Measurements from ENCODE around the gene CREB3L2. TPM values are rescaled to one million over a fixed set of nuclear protein-coding genes. Genes with fewer than 3 reads are reported as not detected.

CREB3L2 gene
- total RNA-seq, 1 donor from 2014 or later = 50.6 TPM

DNA sequence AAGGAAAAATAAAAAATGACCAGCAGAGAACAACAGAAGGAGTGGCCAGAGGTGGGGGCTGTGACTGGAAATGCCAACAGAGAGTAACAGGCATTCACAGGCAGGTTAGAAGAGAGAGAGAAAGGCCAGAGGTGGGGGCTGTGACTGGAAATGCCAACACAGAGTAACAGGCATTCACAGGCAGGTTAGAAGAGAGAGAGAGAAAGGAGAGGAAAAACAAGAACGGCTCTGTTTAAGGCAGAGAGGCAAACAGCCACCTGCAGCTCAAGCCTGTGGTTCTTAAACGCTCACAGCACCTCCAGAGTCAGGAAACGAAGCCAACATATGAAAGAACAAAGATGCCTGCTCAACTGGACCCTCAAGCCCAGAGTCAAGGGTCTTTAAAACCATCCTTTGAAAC lies 115.6 kb downstream of the CREB3L2 start:
- peaks cover 14% of the 10 kb centered on the region for H3K4me1 Mint-ChIP-seq (ENCODE audit: unreplicated experiment)
- H3K27ac Mint-ChIP-seq (ENCODE audit: unreplicated experiment) = no peak overlapping the region
- TF ChIP-seq CTCF (IDR thresholded peaks at IDR 0.05; ENCODE audit: unreplicated experiment) = no peak
- H3K4me3 Mint-ChIP-seq (ENCODE audit: unreplicated experiment) = no peak overlapping the region
- no peaks in the 10 kb centered on the region for H3K9me3 Mint-ChIP-seq (ENCODE audit: unreplicated experiment)
- H3K27me3 Mint-ChIP-seq (ENCODE audit: unreplicated experiment) = peaks cover 8% of the 10 kb centered on the region
- DNase-seq (ENCODE audit: low spot score) = no peak
- H3K36me3 Mint-ChIP-seq (ENCODE audit: low read depth, unreplicated experiment) = peaks cover 29% of the 10 kb centered on the region

DNA sequence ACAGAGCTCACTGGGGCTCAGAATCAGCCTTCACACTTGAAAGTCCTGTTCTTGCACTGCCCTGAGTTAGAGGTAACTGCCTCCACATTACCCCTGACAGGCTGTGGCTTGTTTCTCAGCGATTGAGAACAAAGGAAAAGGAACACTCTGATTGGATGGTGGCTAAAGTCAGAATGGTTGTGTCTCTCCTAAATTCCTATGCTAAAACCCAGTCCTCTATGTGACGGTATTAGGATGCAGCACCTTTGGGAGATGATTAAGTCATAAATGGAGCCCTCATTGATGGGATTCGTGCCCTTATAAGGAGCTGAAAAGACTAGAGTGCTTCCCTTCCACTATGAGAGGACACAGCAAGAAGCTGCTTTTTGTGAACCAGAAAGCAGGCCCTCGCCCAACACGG lies 116.2 kb downstream of the CREB3L2 start:
- no peak for TF ChIP-seq CTCF (IDR thresholded peaks at IDR 0.05; ENCODE audit: unreplicated experiment)
- H3K36me3 Mint-ChIP-seq (ENCODE audit: low read depth, unreplicated experiment) = peaks cover 29% of the 10 kb centered on the region
- DNase-seq (ENCODE audit: low spot score) = no peak

GRCh38 chr7:137882806-137883205 lies 119.1 kb downstream of the CREB3L2 start:
- TF ChIP-seq CTCF (IDR thresholded peaks at IDR 0.05; ENCODE audit: unreplicated experiment) = no peak
- no peak overlapping the region for H3K27ac Mint-ChIP-seq (ENCODE audit: unreplicated experiment)
- peaks cover 48% of the 10 kb centered on the region for H3K36me3 Mint-ChIP-seq (ENCODE audit: low read depth, unreplicated experiment)
- DNase-seq (ENCODE audit: low spot score) = no peak
- no peaks in the 10 kb centered on the region for H3K9me3 Mint-ChIP-seq (ENCODE audit: unreplicated experiment)
- no peak overlapping the region for H3K4me3 Mint-ChIP-seq (ENCODE audit: unreplicated experiment)
- peaks cover 11% of the 10 kb centered on the region for H3K4me1 Mint-ChIP-seq (ENCODE audit: unreplicated experiment)
- H3K27me3 Mint-ChIP-seq (ENCODE audit: unreplicated experiment) = peaks cover 11% of the 10 kb centered on the region

More for the DNA sequence above, 116.2 kb downstream of the CREB3L2 start:
- no peak overlapping the region for H3K4me3 Mint-ChIP-seq (ENCODE audit: unreplicated experiment)
- peaks cover 8% of the 10 kb centered on the region for H3K27me3 Mint-ChIP-seq (ENCODE audit: unreplicated experiment)
- H3K9me3 Mint-ChIP-seq (ENCODE audit: unreplicated experiment) = no peaks in the 10 kb centered on the region
- H3K27ac Mint-ChIP-seq (ENCODE audit: unreplicated experiment) = no peak overlapping the region
- peaks cover 14% of the 10 kb centered on the region for H3K4me1 Mint-ChIP-seq (ENCODE audit: unreplicated experiment)

GRCh38 chr7:137882261-137882668 lies 119.6 kb downstream of the CREB3L2 start:
- Mint-ChIP-seq H3K27me3 (ENCODE audit: unreplicated experiment) (peaks cover 11% of the 10 kb centered on the region), H3K4me3 (ENCODE audit: unreplicated experiment) (peak overlapping the region; percentile 79), H3K27ac (ENCODE audit: unreplicated experiment) (peak overlapping the region; percentile 30), H3K9me3 (ENCODE audit: unreplicated experiment) (no peaks in the 10 kb centered on the region), H3K36me3 (ENCODE audit: low read depth, unreplicated experiment) (peaks cover 49% of the 10 kb centered on the region), H3K4me1 (ENCODE audit: unreplicated experiment) (peaks cover 11% of the 10 kb centered on the region)
- DNase-seq (ENCODE audit: low spot score) = no peak
- no peak for TF ChIP-seq CTCF (IDR thresholded peaks at IDR 0.05; ENCODE audit: unreplicated experiment)

- H3K4me1 Mint-ChIP-seq (ENCODE audit: unreplicated experiment) = peaks cover 11% of the 10 kb centered on the region
- TF ChIP-seq CTCF (IDR thresholded peaks at IDR 0.05; ENCODE audit: unreplicated experiment) = no peak
- H3K27ac Mint-ChIP-seq (ENCODE audit: unreplicated experiment) = no peak overlapping the region
- no peak for DNase-seq (ENCODE audit: low spot score)
- H3K27me3 Mint-ChIP-seq (ENCODE audit: unreplicated experiment) = peaks cover 11% of the 10 kb centered on the region
- H3K36me3 Mint-ChIP-seq (ENCODE audit: low read depth, unreplicated experiment) = peaks cover 53% of the 10 kb centered on the region
- no peaks in the 10 kb centered on the region for H3K9me3 Mint-ChIP-seq (ENCODE audit: unreplicated experiment)
- H3K4me3 Mint-ChIP-seq (ENCODE audit: unreplicated experiment) = peak overlapping the region; percentile 79
Measured at GRCh38 chr7:137881607-137882260, 120.2 kb downstream of the CREB3L2 start.
